HG03045 (cell line): Measurements from ENCODE around the gene SIRT7.
"Not testable (repeated sequence)": the region's sequence is repeated elsewhere in the genome, so short reads cannot be mapped to it uniquely, and the experiment has no call there.

ENCODE experiments used
- ATAC-seq: cut with Tn5 transposase; IDR thresholded peaks from one replicate; pipeline ENCODE4 v1.9.1; 2021; ENCODE audit warnings: mild to moderate bottlenecking, moderate library complexity; ENCODE audit not compliant: unreplicated experiment

SIRT7 gene

DNA sequence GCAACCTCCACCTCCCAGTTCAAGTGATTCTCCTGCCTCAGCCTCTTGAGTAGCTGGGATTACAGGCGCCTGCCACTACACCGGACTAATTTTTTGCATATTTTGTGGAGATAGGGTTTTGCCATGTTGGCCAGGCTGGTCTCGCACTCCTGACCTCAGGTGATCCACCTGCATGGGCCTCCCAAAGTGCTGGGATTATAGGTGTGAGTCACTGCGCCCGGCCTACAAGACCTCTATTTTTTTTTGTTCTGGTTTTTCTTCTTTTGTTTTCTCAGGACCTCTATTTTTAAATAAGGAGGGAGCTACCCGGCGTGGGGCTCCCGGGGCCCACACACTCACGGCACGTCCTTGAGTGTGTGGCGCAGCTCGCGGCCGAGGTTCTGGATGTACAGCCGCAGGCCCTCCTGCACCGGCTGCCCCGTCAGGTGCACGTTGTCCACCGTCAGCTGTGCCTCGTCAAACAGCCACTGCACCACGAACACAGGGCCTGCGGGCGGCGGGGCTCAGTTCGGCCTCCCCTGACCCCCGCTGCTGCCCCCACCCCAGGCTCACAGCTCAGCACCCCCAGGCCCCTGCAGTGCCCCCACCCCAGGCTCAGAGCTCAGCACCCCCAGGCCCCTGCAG, 37.2 kb upstream of the SIRT7 start:
- no peak for ATAC-seq

DNA sequence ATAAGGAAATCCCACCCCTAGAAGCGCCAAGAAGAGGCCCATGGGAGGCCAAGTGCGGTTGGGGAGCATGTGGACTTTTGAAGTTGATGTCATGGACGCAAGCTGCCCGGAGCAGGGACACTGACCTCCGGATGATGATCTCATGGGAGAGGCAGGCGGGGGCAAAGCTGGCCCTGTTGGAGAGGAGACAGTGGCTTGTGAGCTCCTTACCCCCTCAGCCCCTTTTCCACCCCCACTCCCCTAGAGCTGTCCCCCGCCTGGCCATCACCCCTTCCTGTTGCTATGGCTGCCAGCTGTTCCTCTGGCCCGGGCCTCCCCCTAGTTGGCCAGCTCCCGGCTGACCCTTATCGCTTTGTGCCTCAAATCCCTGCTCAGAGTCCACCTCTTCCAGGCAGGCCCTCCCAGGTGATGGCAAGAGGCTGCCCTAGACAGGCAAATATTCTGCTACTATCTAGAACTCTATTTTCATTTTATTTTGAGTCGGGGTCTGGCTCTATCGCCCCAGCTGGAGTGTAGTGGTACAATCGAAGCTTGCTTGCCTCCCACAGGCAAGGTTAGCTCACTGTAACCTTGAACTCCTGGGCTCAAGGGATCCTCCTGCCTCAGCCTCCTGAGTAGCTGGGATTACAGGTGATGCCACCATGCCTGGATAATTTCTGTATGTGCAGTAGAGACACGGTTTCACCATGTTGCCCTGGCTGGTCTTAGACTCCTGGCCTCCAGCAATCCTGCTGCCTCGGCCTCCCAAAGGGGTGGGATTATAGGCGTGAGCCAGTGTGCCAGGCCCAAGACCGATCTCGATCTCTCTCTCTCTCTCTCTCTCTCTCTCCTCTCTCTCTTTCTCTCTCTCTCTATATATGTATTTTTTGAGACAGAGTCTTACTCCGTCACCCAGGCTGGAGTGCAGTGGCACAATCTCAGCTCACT, 36.4 kb upstream of the SIRT7 start:
- no peak for ATAC-seq

- not testable (repeated sequence) for ATAC-seq
These were observed 35.5 kb upstream of the SIRT7 start for GRCh38 chr17:81953443-81953842.

DNA sequence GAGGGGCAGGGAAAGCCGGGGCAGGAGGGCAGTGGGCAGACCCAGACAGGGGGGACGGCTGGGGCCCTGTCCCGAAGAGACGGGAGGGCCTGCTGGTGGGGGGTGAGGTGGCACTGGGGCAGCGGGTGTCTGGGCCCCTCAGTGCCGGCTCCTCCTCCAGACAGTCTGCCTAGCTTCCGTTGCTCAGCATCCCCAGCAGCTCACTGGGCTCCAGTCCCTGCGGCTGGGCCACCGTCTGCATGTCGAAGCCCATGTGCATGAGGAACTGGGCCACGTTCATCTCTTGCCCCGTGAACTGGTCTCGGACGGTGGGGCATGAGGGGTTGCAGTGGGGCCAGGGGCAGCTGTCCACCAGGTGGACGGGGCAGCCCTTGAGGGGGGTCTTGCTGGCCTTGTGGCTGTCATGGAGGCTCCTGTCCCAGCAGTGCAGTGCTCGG, 34.8 kb upstream of the SIRT7 start:
- ATAC-seq, result no peak

- no peak for ATAC-seq
These were observed 34.1 kb upstream of the SIRT7 start for GRCh38 chr17:81951785-81952684.

GRCh38 chr17:81950501-81950900, 32.5 kb upstream of the SIRT7 start:
- ATAC-seq, result no peak

DNA sequence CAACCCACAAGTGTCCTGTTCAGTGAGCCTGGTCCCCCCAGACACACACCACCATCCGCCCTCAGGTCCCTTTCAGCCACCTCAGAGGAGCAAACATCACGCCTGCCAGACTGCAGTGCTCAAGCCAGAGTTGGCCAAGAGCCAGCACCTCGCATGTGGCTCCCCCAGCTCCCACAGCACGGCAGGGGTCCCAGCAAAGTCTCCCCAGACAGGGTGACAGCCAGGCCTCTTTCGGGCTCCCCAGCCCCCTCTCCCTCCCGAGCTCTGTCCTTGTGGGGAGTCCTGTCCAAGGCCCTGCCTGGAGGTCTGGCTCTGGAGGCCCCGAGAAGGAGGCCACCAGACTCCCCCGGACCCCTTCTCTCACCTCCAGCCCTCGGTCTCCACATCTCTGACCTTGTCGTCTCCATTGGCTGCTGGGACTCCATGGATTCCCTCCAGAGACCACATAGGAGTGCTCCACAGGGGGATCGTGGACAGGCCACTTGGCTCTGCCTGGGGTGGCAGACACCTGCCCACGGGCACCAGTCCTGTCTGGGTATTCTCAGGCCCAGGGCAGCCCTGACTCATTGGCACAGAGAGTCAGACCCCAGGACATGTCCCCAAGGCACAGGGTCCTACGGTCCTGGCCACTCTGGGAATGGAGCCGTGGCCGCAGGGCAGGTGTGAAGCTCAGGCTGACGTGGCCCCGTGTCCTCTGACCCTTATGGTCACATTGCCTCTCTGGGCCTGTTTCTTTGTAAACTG, 30.8 kb upstream of the SIRT7 start:
- no peak for ATAC-seq

DNA sequence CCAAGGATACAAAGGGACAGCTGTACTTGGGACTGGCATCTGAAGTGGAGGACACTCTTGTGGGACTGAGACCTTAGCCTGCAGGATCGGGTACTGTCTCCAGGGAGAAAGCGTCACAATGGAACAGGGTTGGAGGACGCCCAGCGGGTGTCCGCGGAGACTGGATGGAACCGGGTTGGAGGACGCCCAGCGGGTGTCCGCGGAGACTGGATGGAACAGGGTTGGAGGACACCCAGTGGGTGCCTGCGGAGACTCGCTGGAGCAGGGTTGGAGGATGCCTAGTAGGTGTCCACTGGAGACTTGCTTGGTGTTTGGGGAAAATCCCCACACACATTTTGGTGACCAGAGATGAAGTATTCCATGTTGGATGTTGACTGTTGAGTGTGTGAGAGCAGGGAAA, 29.2 kb upstream of the SIRT7 start, which contains the start of gene MYADML2:
Gene MYADML2, minus strand, starts transcription at position 45 of the 400 bp plus-strand sequence. CDS start 5,492 bp downstream, outside the sequence.
- no peak for ATAC-seq

GRCh38 chr17:81944858-81945257, 26.9 kb upstream of the SIRT7 start:
- no peak for ATAC-seq

- no peak for ATAC-seq
These were observed 24.2 kb upstream of the SIRT7 start for GRCh38 chr17:81942167-81942553.

- no peak for ATAC-seq
These were observed 23.6 kb upstream of the SIRT7 start for GRCh38 chr17:81941484-81942166.

DNA sequence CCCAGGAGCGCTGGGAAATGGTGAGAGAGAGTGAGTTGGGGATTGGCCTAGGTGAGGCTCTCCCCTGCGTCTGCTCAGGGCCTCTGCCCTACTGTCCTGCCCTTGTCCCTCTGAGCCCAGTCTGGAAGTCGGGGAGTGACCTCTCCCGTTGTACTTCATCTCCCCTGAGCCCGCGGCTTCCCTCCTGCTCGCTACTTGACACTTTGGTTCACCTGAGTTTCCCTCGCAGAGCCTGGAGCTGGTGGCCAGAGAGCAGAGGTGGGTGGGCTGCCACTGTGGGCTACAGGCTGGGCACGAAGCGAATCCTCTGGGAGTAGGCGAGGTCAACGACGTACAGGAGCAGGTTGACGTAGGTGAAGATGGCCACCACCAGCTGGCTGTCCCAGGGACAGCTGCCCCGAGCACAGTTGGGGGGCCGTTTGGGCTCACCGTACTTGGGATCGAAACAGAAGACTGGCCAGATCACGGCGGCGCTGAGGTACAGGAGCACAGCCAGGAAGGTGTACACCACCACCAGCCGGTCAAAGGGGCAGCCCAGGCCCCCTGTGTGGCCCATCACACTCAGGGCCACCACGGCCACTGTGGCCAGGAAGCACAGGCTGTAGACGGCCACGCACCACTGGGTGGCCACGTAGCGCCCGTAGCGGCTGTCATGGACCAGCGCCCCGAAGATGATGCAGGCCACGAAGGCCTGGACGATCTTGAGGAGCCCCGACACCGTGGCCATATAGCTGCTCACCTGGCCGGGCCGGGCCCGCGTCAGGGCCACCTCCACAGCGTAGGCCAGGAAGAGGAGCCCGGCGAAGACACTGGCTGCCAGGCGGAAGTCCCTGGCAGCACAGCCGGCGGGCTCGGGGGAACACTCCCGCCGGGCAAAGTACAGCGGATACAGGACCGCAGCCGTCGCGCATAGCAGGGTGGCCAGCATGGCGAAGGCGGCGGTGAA, 22.8 kb upstream of the SIRT7 start:
- no peak for ATAC-seq

DNA sequence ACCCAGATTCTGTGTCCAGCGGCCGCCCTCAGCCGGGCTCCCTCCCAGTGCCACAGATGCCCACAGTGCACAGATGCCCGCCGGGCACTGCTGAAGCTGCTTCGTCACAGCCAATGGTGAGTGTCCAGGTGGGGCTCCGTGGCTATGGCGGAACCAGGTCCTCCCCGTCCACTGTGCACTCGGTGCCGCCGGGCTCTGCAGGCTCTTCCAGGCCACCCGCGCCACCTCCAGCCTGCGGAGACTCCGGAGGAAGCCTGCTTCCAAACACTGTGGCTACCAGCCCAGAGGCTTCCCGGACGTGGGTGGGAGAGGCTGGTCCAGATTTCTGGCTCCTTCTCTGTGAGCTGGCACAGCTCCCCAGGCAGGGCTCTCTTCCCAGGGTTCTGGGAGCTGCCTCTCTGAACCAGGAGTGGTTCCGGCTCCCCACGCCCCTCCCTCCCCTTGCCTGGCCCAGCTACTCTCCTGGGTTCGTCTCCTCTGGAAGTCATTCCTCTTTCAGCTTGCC, 22.0 kb upstream of the SIRT7 start:
- no peak for ATAC-seq

DNA sequence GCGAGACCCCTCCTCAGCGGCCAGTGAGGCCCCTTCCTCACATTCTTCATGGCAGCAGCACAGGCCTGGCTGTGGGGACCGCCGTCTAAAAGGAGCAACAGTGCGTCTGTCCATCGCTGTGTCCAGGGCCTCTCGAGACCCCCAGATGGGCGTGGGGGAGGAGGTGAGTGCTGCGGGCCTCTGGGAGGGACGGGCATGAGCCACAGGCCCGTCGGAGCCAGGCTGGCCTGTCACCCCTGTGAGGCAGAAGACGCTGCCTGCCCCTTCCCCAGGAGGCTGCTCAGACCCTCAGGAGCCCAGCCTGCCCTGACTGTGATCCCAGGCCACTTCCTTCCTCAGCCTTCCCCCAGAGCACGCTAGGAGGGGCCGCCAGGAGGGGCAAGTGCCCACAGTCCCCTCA, 21.2 kb upstream of the SIRT7 start:
- ATAC-seq, result no peak

DNA sequence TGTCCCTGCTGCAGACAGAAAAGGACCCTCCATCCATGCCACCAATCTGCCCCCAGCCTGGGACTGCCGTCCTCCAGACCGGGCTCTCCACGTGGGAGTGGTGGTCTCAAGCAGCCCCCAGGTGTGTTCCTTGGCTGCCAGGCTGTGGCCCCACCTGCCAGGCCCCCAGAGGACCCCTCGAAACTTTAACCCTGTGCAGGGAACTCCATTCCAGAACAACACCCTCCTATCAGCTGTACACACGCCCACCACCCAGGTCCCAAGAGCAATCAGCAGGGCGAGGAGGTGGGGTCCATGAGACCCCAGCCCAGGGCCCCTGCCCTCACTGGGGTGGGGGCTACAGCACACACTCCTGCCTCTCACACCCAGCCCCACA, 17.7 kb upstream of the SIRT7 start:
- no peak for ATAC-seq

DNA sequence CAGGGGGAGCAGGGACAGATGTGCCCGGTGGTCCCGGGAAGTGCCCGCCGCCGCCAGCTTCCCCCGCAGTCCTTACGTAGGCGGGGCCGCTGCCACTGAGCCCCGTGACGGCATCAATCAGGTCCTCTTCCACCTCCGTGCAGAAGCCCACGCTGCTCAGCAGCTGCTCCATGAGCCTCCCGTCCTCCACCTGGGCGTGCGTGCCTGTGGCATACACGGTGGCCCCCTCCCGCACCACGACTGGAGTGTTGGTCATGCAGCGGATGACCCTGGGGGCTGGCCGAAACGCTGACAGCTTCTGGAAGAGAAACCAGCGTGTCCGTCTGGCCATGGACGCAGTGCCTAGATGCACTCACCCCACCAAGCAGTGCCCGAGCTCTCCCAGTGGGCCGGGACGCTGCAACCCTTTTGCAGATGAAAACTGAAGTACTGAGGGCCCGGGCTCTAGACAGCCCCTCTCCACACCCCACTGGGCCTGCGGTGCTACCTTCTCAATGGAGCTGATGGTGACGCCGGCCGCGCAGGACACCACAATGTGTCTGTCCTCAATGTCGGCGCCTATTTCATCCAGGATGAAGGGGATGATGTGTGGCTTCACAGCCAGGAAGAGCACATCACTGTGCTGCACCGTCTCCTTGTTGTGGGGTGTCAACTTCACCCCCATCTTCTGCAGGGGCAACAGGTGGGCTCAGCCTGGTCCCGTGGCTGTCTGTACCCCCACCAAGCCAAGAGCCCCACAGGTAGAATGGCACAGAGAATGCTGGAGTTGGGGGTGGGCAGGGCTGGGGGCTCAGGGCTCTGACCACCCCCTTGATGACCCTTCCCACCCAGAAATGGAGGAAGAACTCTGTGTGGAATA, 17.1 kb upstream of the SIRT7 start:
- no peak for ATAC-seq

DNA sequence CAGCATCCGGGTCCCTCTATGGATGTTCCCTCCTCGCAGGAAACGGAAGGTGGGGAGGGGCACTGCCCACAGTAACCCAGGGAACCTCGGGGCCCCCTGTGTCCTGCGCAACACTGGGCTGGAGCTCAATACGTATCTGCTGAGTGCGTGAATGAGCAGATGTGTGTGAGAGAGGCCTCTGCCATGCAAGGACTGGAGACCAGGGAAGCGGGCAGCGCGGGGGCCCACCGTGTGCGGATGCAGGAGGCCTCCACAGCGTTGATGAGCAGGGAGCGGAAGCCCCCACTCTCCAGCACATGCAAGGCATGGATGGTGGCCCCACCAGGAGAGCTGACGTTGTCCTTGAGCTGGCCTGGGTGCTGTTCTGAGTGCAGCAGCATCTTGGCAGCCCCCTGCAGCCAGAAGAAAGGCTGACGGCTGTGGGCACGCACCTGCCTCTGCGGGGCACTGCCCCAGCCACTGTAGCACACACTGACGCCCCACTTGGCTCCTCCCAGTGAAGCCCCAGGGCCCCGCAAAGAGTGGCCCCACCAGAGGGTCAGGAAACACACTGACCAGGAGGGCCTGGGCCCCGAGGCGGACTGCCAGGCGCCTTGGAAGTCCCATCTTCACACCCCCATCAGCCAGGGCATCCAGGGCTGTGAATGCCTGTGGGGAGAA, 16.3 kb upstream of the SIRT7 start:
- no peak for ATAC-seq
